A549 (cell line): Measurements from ENCODE around the gene RIPOR2.

Source experiments
- BHLHE40 ChIP-seq: IDR thresholded peaks from 2 replicates; pipeline ENCODE4 v1.6.1; 2012; ENCODE audit warnings: low read depth, low read length, inconsistent platforms
- CTCF ChIP-seq: fragments of >200 bp; sonication (Bioruptor Twin); formaldehyde crosslinking; IDR thresholded peaks from 3 replicates; pipeline ENCODE4 v1.5.1; 2016
- ELK1 ChIP-seq: fragments of 150-350 bp; IDR thresholded peaks from 2 replicates; pipeline ENCODE4 v1.6.1; 2014; ENCODE audit warnings: low read depth, mild to moderate bottlenecking, low read length
- KDM5A ChIP-seq: fragments of 200-600 bp; sonication (generic); IDR thresholded peaks from 2 replicates; pipeline ENCODE4 v1.6.1; 2016; ENCODE audit warnings: antibody characterized with exemption, mild to moderate bottlenecking
- MYC ChIP-seq: IDR thresholded peaks from 2 replicates; pipeline ENCODE4 v1.6.1; 2012; ENCODE audit warnings: mild to moderate bottlenecking, inconsistent platforms, low read length, improper control_type of control experiment, borderline replicate concordance
- NR3C1 ChIP-seq: fragments of >200 bp; sonication (Bioruptor Twin); formaldehyde crosslinking; IDR thresholded peaks from 3 replicates; pipeline ENCODE4 v1.6.1; 2017
- POLR2A ChIP-seq: IDR thresholded peaks from 2 replicates; pipeline ENCODE4 v1.6.1; 2012; ENCODE audit warnings: mild to moderate bottlenecking, low read length
- RAD21 ChIP-seq, 2 experiments: fragments of >200 bp in 1 of 2; sonication (Bioruptor Twin) in 1 of 2; formaldehyde crosslinking in 1 of 2; IDR thresholded peaks in 1 of 2; conservative IDR thresholded peaks in 1 of 2; 2 replicates in 1 of 2; 3 replicates in 1 of 2; pipeline ENCODE4 v1.6.1; 2012 to 2018; ENCODE audit warnings: inconsistent platforms in 1 of 2
- REST ChIP-seq: fragments of 200-600 bp; sonication (generic); IDR thresholded peaks from 2 replicates; pipeline ENCODE4 v1.6.1; 2016; ENCODE audit warnings: antibody characterized with exemption, mild to moderate bottlenecking, moderate library complexity
- RFX5 ChIP-seq: fragments of 450-650 bp; IDR thresholded peaks from 2 replicates; pipeline ENCODE4 v1.7.1; 2014; ENCODE audit warnings: antibody characterized with exemption, mild to moderate bottlenecking, moderate library complexity
- USF2 ChIP-seq: fragments of 450-650 bp; IDR thresholded peaks from 2 replicates; pipeline ENCODE4 v1.6.1; 2014; ENCODE audit warnings: antibody characterized with exemption

GRCh38 chr6:24903681-24904080, 32.1 kb downstream of the RIPOR2 start:
- TF ChIP-seq POLR2A (no peak), CTCF (no peak), MYC (no peak), BHLHE40 (no peak), RAD21 (conservative IDR thresholded peaks at IDR 0.05 in 1 of 2, IDR thresholded peaks at IDR 0.05 in 1 of 2) (no peak), REST (no peak), NR3C1 (no peak), USF2 (no peak), RFX5 (no peak), KDM5A (no peak), ELK1 (no peak)
